Fibroblast of upper back skin (primary cell): Measurements from ENCODE around the gene KRT75.
A peak's percentile ranks its signal among the peaks of the same experiment; 100 is the strongest.
"Not testable (repeated sequence)": the region's sequence is repeated elsewhere in the genome, so short reads cannot be mapped to it uniquely, and the experiment has no call there.

ENCODE experiments used
- DNase-seq: peaks from one replicate; pipeline ENCODE4 v3.0.0-alpha.2; 2013

Gene KRT75

GRCh38 chr12:52414936-52415335, 19.2 kb downstream of the KRT75 start:
- DNase-seq, result no peak

- no peak for DNase-seq
Measured at GRCh38 chr12:52413782-52414345, 20.3 kb downstream of the KRT75 start.

- DNase-seq, result no peak
Measured at GRCh38 chr12:52413202-52413601, 21.0 kb downstream of the KRT75 start.

GRCh38 chr12:52411815-52412214, 22.4 kb downstream of the KRT75 start:
- no peak for DNase-seq

GRCh38 chr12:52410589-52411248, 23.5 kb downstream of the KRT75 start:
- DNase-seq, result not testable (repeated sequence)

GRCh38 chr12:52407918-52408317, 26.3 kb downstream of the KRT75 start:
- no peak for DNase-seq

- no peak for DNase-seq
Measured at GRCh38 chr12:52405922-52406385, 28.2 kb downstream of the KRT75 start, which contains the start of gene KRT82. KRT82 (minus strand) TSS chr12:52406335; CDS start chr12:52406277, 58 bp downstream.

- no peak for DNase-seq
Measured at GRCh38 chr12:52404951-52405350, 29.2 kb downstream of the KRT75 start.

- no peak for DNase-seq
Measured at GRCh38 chr12:52403561-52403960, 30.6 kb downstream of the KRT75 start.

- DNase-seq, result no peak
Measured at GRCh38 chr12:52402873-52403540, 31.2 kb downstream of the KRT75 start.

GRCh38 chr12:52402377-52402776, 31.8 kb downstream of the KRT75 start:
- DNase-seq, result no peak

- no peak for DNase-seq
Measured at GRCh38 chr12:52401926-52402325, 32.2 kb downstream of the KRT75 start.

GRCh38 chr12:52401526-52401925, 32.6 kb downstream of the KRT75 start:
- no peak for DNase-seq

GRCh38 chr12:52400906-52401305, 33.3 kb downstream of the KRT75 start:
- no peak for DNase-seq

- no peak for DNase-seq
Measured at GRCh38 chr12:52399756-52400155, 34.4 kb downstream of the KRT75 start.

- DNase-seq, result no peak
Measured at GRCh38 chr12:52398176-52398575, 36.0 kb downstream of the KRT75 start.

GRCh38 chr12:52396656-52397055, 37.5 kb downstream of the KRT75 start:
- no peak for DNase-seq

- peak; percentile 56 for DNase-seq
Measured at GRCh38 chr12:52395761-52396434, 38.3 kb downstream of the KRT75 start.

GRCh38 chr12:52394836-52395405, 39.2 kb downstream of the KRT75 start:
- DNase-seq, result no peak

GRCh38 chr12:52392465-52393007, 41.6 kb downstream of the KRT75 start:
- no peak for DNase-seq

- no peak for DNase-seq
Measured at GRCh38 chr12:52391618-52392002, 42.6 kb downstream of the KRT75 start.

GRCh38 chr12:52390739-52391617, 43.2 kb downstream of the KRT75 start:
- DNase-seq, result peak; percentile 35
